H9 (cell line): ENCODE measurements around the gene CXCR3. TPM values are rescaled to one million over a fixed set of nuclear protein-coding genes. Genes with fewer than 3 reads are reported as not detected.
A peak's percentile ranks its signal among the peaks of the same experiment; 100 is the strongest.

Source experiments
- DNase-seq: peaks from one replicate; pipeline ENCODE4 v3.0.0-alpha.2; 2017
- H2AFZ ChIP-seq: one replicate; pipeline ENCODE4 v1.6.1; 2013; ENCODE audit warnings: mild to moderate bottlenecking, low read length, control low read depth, moderate library complexity
- H2AK5ac ChIP-seq: 2 replicates; pipeline ENCODE4 v1.6.1; 2013; ENCODE audit warnings: low read length, control low read depth, mixed read lengths; ENCODE audit not compliant: insufficient read length
- H2BK120ac ChIP-seq: one replicate; pipeline ENCODE4 v1.6.1; 2013; ENCODE audit warnings: low read depth, mild to moderate bottlenecking, low read length, control low read depth, inconsistent platforms; ENCODE audit not compliant: poor library complexity, severe bottlenecking
- H2BK12ac ChIP-seq: 2 replicates; pipeline ENCODE4 v1.6.1; 2013; ENCODE audit warnings: low read length, control low read depth, mixed read lengths, low read depth; ENCODE audit not compliant: insufficient read length
- H2BK15ac ChIP-seq: 2 replicates; pipeline ENCODE4 v1.6.1; 2013; ENCODE audit warnings: low read depth, low read length, control low read depth
- H2BK20ac ChIP-seq: one replicate; pipeline ENCODE4 v1.6.1; 2013; ENCODE audit warnings: low read depth, mild to moderate bottlenecking, low read length, control low read depth, inconsistent platforms; ENCODE audit not compliant: poor library complexity, severe bottlenecking
- H2BK5ac ChIP-seq: 2 replicates; pipeline ENCODE4 v1.6.1; 2013; ENCODE audit warnings: low read length, control low read depth, mixed read lengths; ENCODE audit not compliant: insufficient read length
- H3K14ac ChIP-seq: 2 replicates; pipeline ENCODE4 v1.6.1; 2013; ENCODE audit warnings: low read length, control low read depth; ENCODE audit not compliant: insufficient read depth
- H3K18ac ChIP-seq: 2 replicates; pipeline ENCODE4 v1.6.1; 2013; ENCODE audit warnings: low read depth, mild to moderate bottlenecking, mixed read lengths, low read length, control low read depth; ENCODE audit not compliant: insufficient read length
- H3K23ac ChIP-seq: 2 replicates; pipeline ENCODE4 v1.6.1; 2013; ENCODE audit warnings: low read length, control low read depth, mixed read lengths, low read depth; ENCODE audit not compliant: insufficient read length
- H3K23me2 ChIP-seq: 2 replicates; pipeline ENCODE4 v1.6.1; 2013; ENCODE audit warnings: low read depth, mild to moderate bottlenecking, mixed read lengths, low read length, control low read depth; ENCODE audit not compliant: insufficient read length, poor library complexity, severe bottlenecking
- H3K27ac ChIP-seq: 2 replicates; pipeline ENCODE4 v1.5.1; 2013; ENCODE audit warnings: low read length, control low read depth, mixed read lengths, low read depth; ENCODE audit not compliant: insufficient read length
- H3K27me3 ChIP-seq: 2 replicates; pipeline ENCODE4 v1.6.1; 2013; ENCODE audit warnings: low read length, control low read depth, inconsistent platforms; ENCODE audit not compliant: insufficient read depth
- H3K4ac ChIP-seq: 2 replicates; pipeline ENCODE4 v1.6.1; 2013; ENCODE audit warnings: low read depth, mild to moderate bottlenecking, control low read depth, inconsistent platforms, low read length, moderate library complexity
- H3K4me1 ChIP-seq: 2 replicates; pipeline ENCODE4 v1.6.1; 2013; ENCODE audit warnings: low read length, control low read depth, inconsistent platforms; ENCODE audit not compliant: insufficient read depth
- H3K4me2 ChIP-seq: 2 replicates; pipeline ENCODE4 v1.6.1; 2013; ENCODE audit warnings: low read length, control low read depth, mixed read lengths; ENCODE audit not compliant: insufficient read length, insufficient read depth
- H3K56ac ChIP-seq: 2 replicates; pipeline ENCODE4 v1.6.1; 2013; ENCODE audit warnings: low read depth, mild to moderate bottlenecking, mixed read lengths, low read length, control low read depth; ENCODE audit not compliant: insufficient read length
- H3K79me1 ChIP-seq: 2 replicates; pipeline ENCODE4 v1.6.1; 2013; ENCODE audit warnings: low read depth, mild to moderate bottlenecking, moderate library complexity, low read length, control low read depth, inconsistent platforms; ENCODE audit not compliant: insufficient read depth, poor library complexity, severe bottlenecking
- H3K79me2 ChIP-seq: 2 replicates; pipeline ENCODE4 v1.6.1; 2013; ENCODE audit warnings: low read length, control low read depth, inconsistent platforms; ENCODE audit not compliant: insufficient read depth
- H3K9ac ChIP-seq: 2 replicates; pipeline ENCODE4 v1.6.1; 2013; ENCODE audit warnings: low read length, control low read depth, mixed read lengths; ENCODE audit not compliant: insufficient read length; ENCODE audit errors: extremely low read depth
- H3K9me3 ChIP-seq: one replicate; pipeline ENCODE4 v1.6.1; 2013; ENCODE audit warnings: low read depth, low read length, inconsistent platforms; ENCODE audit not compliant: control insufficient read depth
- H3T11ph ChIP-seq: one replicate; pipeline ENCODE4 v1.6.1; 2013; ENCODE audit warnings: mild to moderate bottlenecking, low read length, control low read depth, inconsistent platforms
- H4K20me1 ChIP-seq: one replicate; pipeline ENCODE4 v1.6.1; 2013; ENCODE audit not compliant: control insufficient read depth, insufficient read length, insufficient read depth
- H4K5ac ChIP-seq: 2 replicates; pipeline ENCODE4 v1.6.1; 2013; ENCODE audit warnings: low read depth, mild to moderate bottlenecking, mixed read lengths, low read length, control low read depth; ENCODE audit not compliant: insufficient read length
- H4K8ac ChIP-seq: replicated peaks from 2 replicates; pipeline ENCODE4 v1.6.1; 2013; ENCODE audit warnings: low read length, control low read depth, mixed read lengths, low read depth; ENCODE audit not compliant: insufficient read length
- H4K91ac ChIP-seq: 2 replicates; pipeline ENCODE4 v1.6.1; 2013; ENCODE audit warnings: low read depth, mild to moderate bottlenecking, moderate library complexity, mixed read lengths, low read length, control low read depth; ENCODE audit not compliant: insufficient read length
- H3K27ac Mint-ChIP-seq, 3 experiments: 2 replicates in 2 of 3; 3 replicates in 1 of 3; pipeline ENCODE4 v1.8.0; 2020 to 2021; ENCODE audit warnings: mixed read lengths in 3 of 3, mild to moderate bottlenecking in 1 of 3, moderate library complexity in 1 of 3
- H3K27me3 Mint-ChIP-seq: 2 replicates; pipeline ENCODE4 v1.8.0; 2021; ENCODE audit warnings: low read depth, mild to moderate bottlenecking, moderate library complexity, mixed read lengths
- H3K36me3 Mint-ChIP-seq, 3 experiments: 2 replicates in 2 of 3; 3 replicates in 1 of 3; pipeline ENCODE4 v1.8.0; 2020 to 2021; ENCODE audit warnings: low read depth in 3 of 3, mixed read lengths in 3 of 3; ENCODE audit not compliant: insufficient read depth in 1 of 3
- H3K4me1 Mint-ChIP-seq, 2 experiments: 2 replicates each; pipeline ENCODE4 v1.8.0; 2020; ENCODE audit warnings: mixed read lengths in 2 of 2
- H3K4me3 Mint-ChIP-seq, 2 experiments: 2 replicates in 1 of 2; 3 replicates in 1 of 2; pipeline ENCODE4 v1.8.0; 2020 to 2021; ENCODE audit warnings: mild to moderate bottlenecking in 2 of 2, mixed read lengths in 2 of 2, moderate library complexity in 1 of 2
- H3K9me3 Mint-ChIP-seq, 2 experiments: 2 replicates in 1 of 2; 3 replicates in 1 of 2; pipeline ENCODE4 v1.8.0; 2020; ENCODE audit warnings: mild to moderate bottlenecking in 2 of 2, mixed read lengths in 2 of 2, moderate library complexity in 1 of 2
- WGBS: extraction: QIAGEN DNeasy Blood & Tissue Kit; methylation state at CpG from one replicate; pipeline ENCODE4 v1.1.7; 2013; ENCODE audit warnings: missing lambda C conversion rate, low lambda C conversion rate, mixed read lengths; ENCODE audit not compliant: insufficient read length; ENCODE audit errors: extremely low coverage; 5-methylcytosine and 5-hydroxymethylcytosine counted together
- total RNA-seq: library from RNA; stranded (reverse); gene quantifications from 2 replicates; pipeline ENCODE4 v1.2.1, GENCODE V29; 2021
- TF ChIP-seq, protein P1 (sequence below): fragments of 200-600 bp; sonication (generic); conservative IDR thresholded peaks from 3 replicates; pipeline ENCODE4 v1.8.0; 2021; ENCODE audit warnings: antibody characterized with exemption, mild to moderate bottlenecking

Gene CXCR3
- total RNA-seq, 1 experiment from 2014 or later: not detected

GRCh38 chrX:71616672-71617529 is 1.4 kb downstream of the CXCR3 start:
- Mint-ChIP-seq H3K27me3 (no peaks in the 10 kb centered on the region), H3K36me3 (peaks cover 0 to 25% (median 10%) of the 10 kb centered on the region in 3 experiments; a peak in 6 of 7 replicates), H3K9me3 (peaks cover 68 to 83% of the 10 kb centered on the region in 2 experiments), H3K4me3 (no peak overlapping the region), H3K4me1 (0 out of 4 replicates have a peak, but pooled peaks cover 0 to 5% of the 10 kb centered on the region in 2 experiments), H3K27ac (no peak overlapping the region)
- H3K9ac ChIP-seq: no peak overlapping the region
- no peak overlapping the region for H3K4me2 ChIP-seq
- no peak overlapping the region for H3K56ac ChIP-seq
- no peak overlapping the region for H3T11ph ChIP-seq
- H2BK5ac ChIP-seq: no peak overlapping the region
- WGBS: no CpG with 5 or more reads among the region's 43 CpGs
- DNase-seq: peak; percentile 39
- peaks cover 43% of the 10 kb centered on the region for H3K9me3 ChIP-seq
- no peak overlapping the region for H4K5ac ChIP-seq
- H4K8ac ChIP-seq: no peak overlapping the region
- H3K4me1 ChIP-seq: no peaks in the 10 kb centered on the region
- H2BK120ac ChIP-seq: no peak overlapping the region
- no peak overlapping the region for H2AK5ac ChIP-seq
- no peak overlapping the region for H3K27ac ChIP-seq
- H4K20me1 ChIP-seq: no peaks in the 10 kb centered on the region
- no peak overlapping the region for H2BK15ac ChIP-seq
- no peaks in the 10 kb centered on the region for H3K79me1 ChIP-seq
- no peaks in the 10 kb centered on the region for H3K79me2 ChIP-seq
- H4K91ac ChIP-seq: no peak overlapping the region
- no peak overlapping the region for H3K14ac ChIP-seq
- no peaks in the 10 kb centered on the region for H3K23me2 ChIP-seq
- no peak overlapping the region for H2AFZ ChIP-seq
- H2BK20ac ChIP-seq: no peak overlapping the region
- H3K27me3 ChIP-seq: no peaks in the 10 kb centered on the region
- no peak overlapping the region for H3K18ac ChIP-seq
- TF ChIP-seq, protein P1, sequence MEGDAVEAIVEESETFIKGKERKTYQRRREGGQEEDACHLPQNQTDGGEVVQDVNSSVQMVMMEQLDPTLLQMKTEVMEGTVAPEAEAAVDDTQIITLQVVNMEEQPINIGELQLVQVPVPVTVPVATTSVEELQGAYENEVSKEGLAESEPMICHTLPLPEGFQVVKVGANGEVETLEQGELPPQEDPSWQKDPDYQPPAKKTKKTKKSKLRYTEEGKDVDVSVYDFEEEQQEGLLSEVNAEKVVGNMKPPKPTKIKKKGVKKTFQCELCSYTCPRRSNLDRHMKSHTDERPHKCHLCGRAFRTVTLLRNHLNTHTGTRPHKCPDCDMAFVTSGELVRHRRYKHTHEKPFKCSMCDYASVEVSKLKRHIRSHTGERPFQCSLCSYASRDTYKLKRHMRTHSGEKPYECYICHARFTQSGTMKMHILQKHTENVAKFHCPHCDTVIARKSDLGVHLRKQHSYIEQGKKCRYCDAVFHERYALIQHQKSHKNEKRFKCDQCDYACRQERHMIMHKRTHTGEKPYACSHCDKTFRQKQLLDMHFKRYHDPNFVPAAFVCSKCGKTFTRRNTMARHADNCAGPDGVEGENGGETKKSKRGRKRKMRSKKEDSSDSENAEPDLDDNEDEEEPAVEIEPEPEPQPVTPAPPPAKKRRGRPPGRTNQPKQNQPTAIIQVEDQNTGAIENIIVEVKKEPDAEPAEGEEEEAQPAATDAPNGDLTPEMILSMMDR: peak; percentile 35
- H3K4ac ChIP-seq: no peak overlapping the region
- no peak overlapping the region for H2BK12ac ChIP-seq
- no peak overlapping the region for H3K23ac ChIP-seq
